HG03432 (cell line): ENCODE data around the gene RHOT2.
A peak's percentile ranks its signal among the peaks of the same experiment; 100 is the strongest.
"Not testable (repeated sequence)": the region's sequence is repeated elsewhere in the genome, so short reads cannot be mapped to it uniquely, and the experiment has no call there.

Experiments
- ATAC-seq: cut with Tn5 transposase; IDR thresholded peaks from one replicate; pipeline ENCODE4 v1.9.1; 2021; ENCODE audit warnings: mild to moderate bottlenecking, moderate library complexity; ENCODE audit not compliant: unreplicated experiment

The RHOT2 gene

GRCh38 chr16:680967-681745 lies 13.2 kb downstream of the RHOT2 start:
- ATAC-seq, result no peak

- no peak for ATAC-seq
Measured at GRCh38 chr16:681746-682427, 14.0 kb downstream of the RHOT2 start.

- no peak for ATAC-seq
Measured at GRCh38 chr16:682493-683395, 14.8 kb downstream of the RHOT2 start.

GRCh38 chr16:683396-684070 lies 15.6 kb downstream of the RHOT2 start:
- no peak for ATAC-seq

- ATAC-seq, result peak; percentile 61
Measured at GRCh38 chr16:684071-684794, 16.3 kb downstream of the RHOT2 start, which contains the start of gene JMJD8. Gene JMJD8 (minus strand): TSS chr16:684334. CDS start chr16:684319, 15 bp downstream.

GRCh38 chr16:684961-685696 lies 17.2 kb downstream of the RHOT2 start:
- ATAC-seq, result no peak

GRCh38 chr16:685967-686366 lies 18.0 kb downstream of the RHOT2 start:
- no peak for ATAC-seq

- no peak for ATAC-seq
Measured at GRCh38 chr16:686459-687260, 18.7 kb downstream of the RHOT2 start.

- ATAC-seq, result no peak
Measured at GRCh38 chr16:687499-687898, 19.6 kb downstream of the RHOT2 start.

- no peak for ATAC-seq
Measured at GRCh38 chr16:689175-689897, 21.4 kb downstream of the RHOT2 start.

GRCh38 chr16:691242-691641 lies 23.3 kb downstream of the RHOT2 start:
- not testable (repeated sequence) for ATAC-seq

GRCh38 chr16:692356-693108 lies 24.6 kb downstream of the RHOT2 start:
- no peak for ATAC-seq

GRCh38 chr16:693364-693763 lies 25.4 kb downstream of the RHOT2 start:
- no peak for ATAC-seq

- ATAC-seq, result no peak
Measured at GRCh38 chr16:693766-694165, 25.8 kb downstream of the RHOT2 start.

GRCh38 chr16:694187-694862 lies 26.4 kb downstream of the RHOT2 start:
- ATAC-seq, result no peak

- no peak for ATAC-seq
Measured at GRCh38 chr16:694863-695354, 27.0 kb downstream of the RHOT2 start.
